WERI-Rb-1 (cell line): ENCODE data around the gene DIAPH3.

ENCODE experiments used
- DNase-seq: peaks from one replicate; pipeline ENCODE4 v3.0.0-alpha.2; 2020
- H3K27ac ChIP-seq: fragments of 250-450 bp; sonication (Bioruptor Pico); 2 replicates; pipeline ENCODE4 v1.5.1; 2020; ENCODE audit warnings: mild to moderate bottlenecking, moderate library complexity
- H3K27me3 ChIP-seq: fragments of 250-450 bp; sonication (Bioruptor Pico); 2 replicates; pipeline ENCODE4 v1.5.1; 2021; ENCODE audit warnings: mild to moderate bottlenecking, low read depth, moderate library complexity; ENCODE audit not compliant: insufficient read depth, severe bottlenecking
- H3K36me3 ChIP-seq: fragments of 250-450 bp; sonication (Bioruptor Pico); 2 replicates; pipeline ENCODE4 v1.5.1; 2020; ENCODE audit warnings: mild to moderate bottlenecking, moderate library complexity
- H3K4me3 ChIP-seq: 2 replicates; pipeline ENCODE4 v1.5.1; 2011; ENCODE audit warnings: low read depth, mild to moderate bottlenecking, control low read depth, low read length
- H3K9me3 ChIP-seq: fragments of 250-450 bp; sonication (Bioruptor Pico); 2 replicates; pipeline ENCODE4 v1.5.1; 2021; ENCODE audit warnings: mild to moderate bottlenecking, moderate library complexity; ENCODE audit not compliant: severe bottlenecking
- CTCF ChIP-seq: IDR thresholded peaks from 2 replicates; pipeline ENCODE4 v1.5.1; 2011; ENCODE audit warnings: low read depth, mild to moderate bottlenecking, control low read depth, inconsistent platforms, low read length

The DIAPH3 gene

GRCh38 chr13:59635589-59635988, 528.1 kb downstream of the DIAPH3 start:
- Histone ChIP-seq H3K36me3 (no peaks in the 10 kb centered on the region), H3K27ac (no peak overlapping the region), H3K9me3 (no peaks in the 10 kb centered on the region), H3K4me3 (no peak overlapping the region), H3K27me3 (no peaks in the 10 kb centered on the region)
- no peak for DNase-seq
- TF ChIP-seq CTCF: no peak

GRCh38 chr13:59633290-59633689, 530.4 kb downstream of the DIAPH3 start:
- DNase-seq: no peak
- Histone ChIP-seq H3K27ac (no peak overlapping the region), H3K9me3 (no peaks in the 10 kb centered on the region), H3K36me3 (no peaks in the 10 kb centered on the region), H3K27me3 (no peaks in the 10 kb centered on the region), H3K4me3 (no peak overlapping the region)
- no peak for TF ChIP-seq CTCF

- H3K27ac ChIP-seq: no peak overlapping the region
- no peak overlapping the region for H3K4me3 ChIP-seq
- no peak for TF ChIP-seq CTCF
- no peaks in the 10 kb centered on the region for H3K9me3 ChIP-seq
- no peaks in the 10 kb centered on the region for H3K36me3 ChIP-seq
- no peak for DNase-seq
- no peaks in the 10 kb centered on the region for H3K27me3 ChIP-seq
Observed at GRCh38 chr13:59631271-59631670, 532.5 kb downstream of the DIAPH3 start.

GRCh38 chr13:59625111-59625510, 538.6 kb downstream of the DIAPH3 start:
- no peaks in the 10 kb centered on the region for H3K27me3 ChIP-seq
- H3K27ac ChIP-seq: no peak overlapping the region
- TF ChIP-seq CTCF: no peak
- H3K4me3 ChIP-seq: no peak overlapping the region
- no peaks in the 10 kb centered on the region for H3K9me3 ChIP-seq
- H3K36me3 ChIP-seq: no peaks in the 10 kb centered on the region
- DNase-seq: no peak

- no peak for DNase-seq
- Histone ChIP-seq H3K4me3 (no peak overlapping the region), H3K27ac (no peak overlapping the region), H3K27me3 (no peaks in the 10 kb centered on the region), H3K36me3 (no peaks in the 10 kb centered on the region), H3K9me3 (no peaks in the 10 kb centered on the region)
- no peak for TF ChIP-seq CTCF
Observed at GRCh38 chr13:59623206-59623915, 540.4 kb downstream of the DIAPH3 start.

GRCh38 chr13:59621773-59622172, 542.0 kb downstream of the DIAPH3 start:
- Histone ChIP-seq H3K27ac (no peak overlapping the region), H3K4me3 (no peak overlapping the region), H3K36me3 (no peaks in the 10 kb centered on the region), H3K9me3 (no peaks in the 10 kb centered on the region), H3K27me3 (no peaks in the 10 kb centered on the region)
- DNase-seq: no peak
- no peak for TF ChIP-seq CTCF
